K562 (cell line): ENCODE results near the gene CUL2. TPM values are rescaled to one million over a fixed set of nuclear protein-coding genes. Genes with fewer than 3 reads are reported as not detected.

Experiments used
- ARID2 ChIP-seq: fragments of 450-650 bp; IDR thresholded peaks from 2 replicates; pipeline ENCODE4 v1.6.1; 2017; ENCODE audit warnings: antibody characterized with exemption, mild to moderate bottlenecking
- CHD1 ChIP-seq: fragments of 200-600 bp; sonication (generic); IDR thresholded peaks from one replicate; pipeline ENCODE4 v1.6.1; 2012; ENCODE audit warnings: mild to moderate bottlenecking, moderate library complexity, low read length, inconsistent platforms
- CREB5 ChIP-seq: fragments of 250-450 bp; sonication (Bioruptor Pico); IDR thresholded peaks from 2 replicates; pipeline ENCODE4 v1.5.0; 2020; ENCODE audit warnings: mild to moderate bottlenecking
- DIDO1 ChIP-seq: fragments of 450-650 bp; IDR thresholded peaks from 2 replicates; pipeline ENCODE4 v1.6.1; 2016; ENCODE audit warnings: low read depth, missing biosample characterization, missing genetic modification characterization
- E2F3 ChIP-seq: fragments of 250-450 bp; sonication (Bioruptor Pico); IDR thresholded peaks from 2 replicates; pipeline ENCODE4 v1.4.0; 2020; ENCODE audit warnings: mild to moderate bottlenecking
- FOS ChIP-seq: IDR thresholded peaks from 3 replicates; pipeline ENCODE4 v1.6.1; 2011; ENCODE audit not compliant: insufficient read length; ENCODE audit errors: extremely low read depth
- ILF3 ChIP-seq: fragments of 450-650 bp; IDR thresholded peaks from 2 replicates; pipeline ENCODE4 v1.6.1; 2018; ENCODE audit warnings: antibody characterized with exemption, mild to moderate bottlenecking, moderate library complexity, borderline replicate concordance
- MNT ChIP-seq, 2 experiments: fragments of 450-650 bp; conservative IDR thresholded peaks; 2 replicates each; pipeline ENCODE4 v1.6.1; 2017; ENCODE audit warnings: mild to moderate bottlenecking in 2 of 2, moderate library complexity in 2 of 2
- NFE2L1 ChIP-seq: fragments of 450-650 bp; IDR thresholded peaks from 2 replicates; pipeline ENCODE4 v1.6.1; 2016; ENCODE audit warnings: missing genetic modification characterization, low read depth, mild to moderate bottlenecking, missing compliant biosample characterization, moderate library complexity, borderline replicate concordance
- PRMT5 ChIP-seq: sonication (generic); formaldehyde crosslinking; IDR thresholded peaks from 2 replicates; pipeline ENCODE4 v1.5.0; 2020; ENCODE audit warnings: missing genetic modification reagents
- PTTG1 ChIP-seq: fragments of 450-650 bp; IDR thresholded peaks from 2 replicates; pipeline ENCODE4 v1.6.1; 2016; ENCODE audit warnings: low read depth, mild to moderate bottlenecking, missing genetic modification characterization, missing compliant biosample characterization
- SIRT6 ChIP-seq: IDR thresholded peaks from one replicate; pipeline ENCODE4 v1.6.1; 2012; ENCODE audit warnings: low read depth, mild to moderate bottlenecking, control low read depth, inconsistent platforms, low read length, moderate library complexity
- SLC30A9 ChIP-seq: fragments of 250-450 bp; sonication (Bioruptor Pico); IDR thresholded peaks from 2 replicates; pipeline ENCODE4 v1.8.0; 2022; ENCODE audit warnings: mild to moderate bottlenecking, moderate library complexity
- TCFL5 ChIP-seq: fragments of 250-450 bp; sonication (Bioruptor Pico); conservative IDR thresholded peaks from 2 replicates; pipeline ENCODE4 v1.6.1; 2021; ENCODE audit warnings: mild to moderate bottlenecking, moderate library complexity, matching md5 sums
- TEAD1 ChIP-seq, 2 experiments: fragments of 450-650 bp in 1 of 2; sonication (generic) in 1 of 2; formaldehyde crosslinking; IDR thresholded peaks; 2 replicates each; pipeline versions ENCODE4 v1.4.0 to v1.8.0; 2020 to 2022; ENCODE audit warnings: mild to moderate bottlenecking in 2 of 2, missing genetic modification reagents in 1 of 2
- ZNF174 ChIP-seq: fragments of 250-450 bp; sonication (Bioruptor Pico); IDR thresholded peaks from 2 replicates; pipeline ENCODE4 v1.4.0; 2020; ENCODE audit warnings: mild to moderate bottlenecking
- ZNF263 ChIP-seq: sonication (generic); formaldehyde crosslinking; IDR thresholded peaks from 2 replicates; pipeline ENCODE4 v1.8.0; 2022; ENCODE audit warnings: mild to moderate bottlenecking, missing genetic modification reagents, borderline replicate concordance
- ZNF324 ChIP-seq: fragments of 250-450 bp; sonication (Bioruptor Pico); IDR thresholded peaks from 2 replicates; pipeline ENCODE4 v1.4.0; 2020; ENCODE audit warnings: mild to moderate bottlenecking
- ZNF354B ChIP-seq: fragments of 250-450 bp; sonication (Bioruptor Pico); IDR thresholded peaks from 2 replicates; pipeline ENCODE4 v1.4.0; 2020
- ZNF584 ChIP-seq: fragments of 200-800 bp; sonication (Bioruptor generic); IDR thresholded peaks from 2 replicates; pipeline ENCODE4 v1.6.1; 2016; ENCODE audit warnings: low read depth, mild to moderate bottlenecking, missing genetic modification characterization, missing compliant biosample characterization
- ZNF717 ChIP-seq: fragments of 250-450 bp; sonication (Bioruptor Pico); IDR thresholded peaks from 2 replicates; pipeline ENCODE4 v1.5.0; 2021
- polyA plus RNA-seq, 8 experiments: library from polyadenylated mRNA; depleted of rRNA in 4 of 8; stranded (reverse) in 5 of 8; unstranded in 3 of 8; fragments of >200 nt; fragmentation: Nextera tagmentation in 2 of 8; fragmentation: Illumina TruSeq in 1 of 8; extraction: Ambion mirVana in 2 of 8; extraction: Trizol in 1 of 8; gene quantifications; 2 replicates each; pipeline versions ENCODE4 v1.2.1 to v1.2.3, GENCODE V29; 2011 to 2014; ENCODE audit warnings: inconsistent platforms in 1 of 8, missing spikeins in 1 of 8
- total RNA-seq, 7 experiments: library from RNA; depleted of rRNA in 6 of 7; stranded (reverse); fragments of >200 nt in 6 of 7; fragmentation: Illumina TruSeq in 2 of 7; extraction: Trizol in 2 of 7; gene quantifications; 2 replicates each; pipeline versions ENCODE4 v1.2.1 to v1.2.3, GENCODE V29; 2011 to 2021; ENCODE audit warnings: low replicate concordance in 1 of 7
- TF ChIP-seq, protein P1 (sequence below): IDR thresholded peaks from 2 replicates; pipeline ENCODE4 v1.6.1; 2011; ENCODE audit not compliant: insufficient read length; ENCODE audit errors: extremely low read depth
- TF ChIP-seq, protein P2 (sequence below), 2 experiments: fragments of 150-350 bp in 1 of 2; IDR thresholded peaks; 2 replicates each; pipeline ENCODE4 v1.6.1; 2012 to 2016; ENCODE audit warnings: low read depth in 2 of 2, low read length in 2 of 2, mild to moderate bottlenecking in 1 of 2, moderate library complexity in 1 of 2

Gene CUL2
- total and polyA plus RNA-seq, 9 of the 15 experiments (the other 6 are each of a cell fraction or from before 2014, with no cell fraction given) = 17.3 to 46.3 (median 41.2) TPM

DNA sequence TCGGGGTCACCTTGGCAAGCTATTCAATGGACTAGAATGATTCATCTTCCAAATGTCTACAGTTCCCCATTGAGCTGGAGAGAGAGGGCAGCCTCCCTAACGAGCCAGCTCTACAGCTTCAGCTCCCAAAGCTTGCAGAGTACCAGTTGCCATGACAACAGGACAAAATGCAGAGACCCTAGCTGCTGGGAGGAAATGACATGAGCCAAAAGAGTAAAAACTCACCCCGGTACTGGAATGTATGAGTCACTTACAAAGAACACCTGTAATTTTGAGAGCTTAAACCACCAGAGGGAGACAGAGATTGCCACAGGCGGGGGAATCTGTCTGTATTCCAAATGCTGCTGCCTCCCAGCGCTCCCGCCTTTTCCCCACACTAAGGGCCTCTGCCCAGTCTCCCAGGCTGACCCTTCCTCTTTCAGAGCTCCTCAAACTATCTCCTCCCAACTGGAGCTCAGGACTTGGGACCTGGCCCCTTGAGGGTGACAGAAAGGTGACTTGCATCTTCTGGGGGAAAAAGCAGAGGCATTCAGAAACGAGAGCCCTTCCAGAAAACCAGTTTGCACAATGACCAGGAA is 95.5 kb downstream of the CUL2 start (continued):
- TF ChIP-seq E2F3 (CRISPR knock-in tag) = no peak
- no peak for TF ChIP-seq SIRT6
- no peak for TF ChIP-seq DIDO1
- no peak for TF ChIP-seq SLC30A9 (CRISPR knock-in tag)
- no peak for TF ChIP-seq CHD1
- TF ChIP-seq NFE2L1 = no peak
- peak; percentile 36 for TF ChIP-seq FOS
- no peak for TF ChIP-seq TCFL5 (CRISPR knock-in tag)
- no peak for TF ChIP-seq CREB5 (CRISPR knock-in tag)
- no peak for TF ChIP-seq MNT (conservative IDR thresholded peaks at IDR 0.05)
- no peak for TF ChIP-seq ZNF263 (CRISPR knock-in tag)
- no peak for TF ChIP-seq PTTG1 (tag)
- no peak for TF ChIP-seq ZNF354B (CRISPR knock-in tag)
- TF ChIP-seq, protein P1, sequence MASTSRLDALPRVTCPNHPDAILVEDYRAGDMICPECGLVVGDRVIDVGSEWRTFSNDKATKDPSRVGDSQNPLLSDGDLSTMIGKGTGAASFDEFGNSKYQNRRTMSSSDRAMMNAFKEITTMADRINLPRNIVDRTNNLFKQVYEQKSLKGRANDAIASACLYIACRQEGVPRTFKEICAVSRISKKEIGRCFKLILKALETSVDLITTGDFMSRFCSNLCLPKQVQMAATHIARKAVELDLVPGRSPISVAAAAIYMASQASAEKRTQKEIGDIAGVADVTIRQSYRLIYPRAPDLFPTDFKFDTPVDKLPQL = no peak
- peak; percentile 17; the same call in 1 of the 2 replicates for TF ChIP-seq ARID2
- no peak for TF ChIP-seq ZNF174 (CRISPR knock-in tag)
- no peak for TF ChIP-seq ZNF584 (CRISPR knock-in tag)
- no peak for TF ChIP-seq ZNF717 (CRISPR knock-in tag)
- TF ChIP-seq TEAD1 (CRISPR knock-in tag; IDR thresholded peaks at IDR 0.05) = peak in 1 of 2 experiments; percentile 62; a peak in 1 of 4 replicates
- no peak for TF ChIP-seq PRMT5 (CRISPR knock-in tag)
- no peak for TF ChIP-seq ILF3
- no peak for TF ChIP-seq ZNF324
- TF ChIP-seq, protein P2, sequence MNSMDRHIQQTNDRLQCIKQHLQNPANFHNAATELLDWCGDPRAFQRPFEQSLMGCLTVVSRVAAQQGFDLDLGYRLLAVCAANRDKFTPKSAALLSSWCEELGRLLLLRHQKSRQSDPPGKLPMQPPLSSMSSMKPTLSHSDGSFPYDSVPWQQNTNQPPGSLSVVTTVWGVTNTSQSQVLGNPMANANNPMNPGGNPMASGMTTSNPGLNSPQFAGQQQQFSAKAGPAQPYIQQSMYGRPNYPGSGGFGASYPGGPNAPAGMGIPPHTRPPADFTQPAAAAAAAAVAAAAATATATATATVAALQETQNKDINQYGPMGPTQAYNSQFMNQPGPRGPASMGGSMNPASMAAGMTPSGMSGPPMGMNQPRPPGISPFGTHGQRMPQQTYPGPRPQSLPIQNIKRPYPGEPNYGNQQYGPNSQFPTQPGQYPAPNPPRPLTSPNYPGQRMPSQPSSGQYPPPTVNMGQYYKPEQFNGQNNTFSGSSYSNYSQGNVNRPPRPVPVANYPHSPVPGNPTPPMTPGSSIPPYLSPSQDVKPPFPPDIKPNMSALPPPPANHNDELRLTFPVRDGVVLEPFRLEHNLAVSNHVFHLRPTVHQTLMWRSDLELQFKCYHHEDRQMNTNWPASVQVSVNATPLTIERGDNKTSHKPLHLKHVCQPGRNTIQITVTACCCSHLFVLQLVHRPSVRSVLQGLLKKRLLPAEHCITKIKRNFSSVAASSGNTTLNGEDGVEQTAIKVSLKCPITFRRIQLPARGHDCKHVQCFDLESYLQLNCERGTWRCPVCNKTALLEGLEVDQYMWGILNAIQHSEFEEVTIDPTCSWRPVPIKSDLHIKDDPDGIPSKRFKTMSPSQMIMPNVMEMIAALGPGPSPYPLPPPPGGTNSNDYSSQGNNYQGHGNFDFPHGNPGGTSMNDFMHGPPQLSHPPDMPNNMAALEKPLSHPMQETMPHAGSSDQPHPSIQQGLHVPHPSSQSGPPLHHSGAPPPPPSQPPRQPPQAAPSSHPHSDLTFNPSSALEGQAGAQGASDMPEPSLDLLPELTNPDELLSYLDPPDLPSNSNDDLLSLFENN (IDR thresholded peaks at IDR 0.05; ENCODE audit: low read depth in 2 of 2, low read length in 2 of 2) = no peak
